Brain microvascular endothelial cell (primary cell): ENCODE data around the gene ZNF556.

Source experiments
- DNase-seq: peaks from one replicate; pipeline ENCODE4 v3.0.0-alpha.2; 2020
- H3K27ac ChIP-seq: fragments of 250-450 bp; sonication (Bioruptor Pico); 2 replicates; pipeline ENCODE4 v1.5.1; 2020; ENCODE audit warnings: mild to moderate bottlenecking, moderate library complexity
- H3K27me3 ChIP-seq: fragments of 250-450 bp; sonication (Bioruptor Pico); replicated peaks from 2 replicates; pipeline ENCODE4 v1.5.1; 2020; ENCODE audit warnings: mild to moderate bottlenecking
- H3K36me3 ChIP-seq: fragments of 250-450 bp; sonication (Bioruptor Pico); replicated peaks from 2 replicates; pipeline ENCODE4 v1.5.1; 2020; ENCODE audit warnings: mild to moderate bottlenecking
- H3K4me3 ChIP-seq: 2 replicates; pipeline ENCODE4 v1.5.1; 2011; ENCODE audit warnings: low read depth, mild to moderate bottlenecking, control low read depth, low read length, moderate library complexity
- CTCF ChIP-seq: IDR thresholded peaks from 2 replicates; pipeline ENCODE4 v1.5.1; 2011; ENCODE audit warnings: low read depth, mild to moderate bottlenecking, moderate library complexity, low read length, control low read depth, inconsistent platforms; ENCODE audit errors: missing control alignments
- in situ Hi-C: cut with HindIII; loops from 2 replicates; pipeline ENCODE4 v1.10.0; 2017; ENCODE audit warnings: low sequenced_read_pairs, low pct_ligation_motif_present

The ZNF556 gene

GRCh38 chr19:2923510-2923909, 56.4 kb downstream of the ZNF556 start:
- H3K27me3 ChIP-seq, result no peaks in the 10 kb centered on the region
- in situ Hi-C loops, result no loop called here

GRCh38 chr19:2926341-2927031, 59.4 kb downstream of the ZNF556 start:
- Histone ChIP-seq H3K27me3 (no peaks in the 10 kb centered on the region), H3K27ac (no peak overlapping the region), H3K4me3 (no peak overlapping the region), H3K36me3 (peaks cover 2% of the 10 kb centered on the region)
- in situ Hi-C loops, result no loop called here
- DNase-seq, result no peak
- no peak for TF ChIP-seq CTCF

More at GRCh38 chr19:2923510-2923909, 56.4 kb downstream of the ZNF556 start:
- no peak for DNase-seq
- peaks cover 6% of the 10 kb centered on the region for H3K36me3 ChIP-seq
- H3K27ac ChIP-seq, result no peak overlapping the region
- no peak for TF ChIP-seq CTCF
- no peak overlapping the region for H3K4me3 ChIP-seq

GRCh38 chr19:2927032-2927430, 59.9 kb downstream of the ZNF556 start:
- peaks cover 2% of the 10 kb centered on the region for H3K36me3 ChIP-seq
- no peak overlapping the region for H3K27ac ChIP-seq
- no peak for TF ChIP-seq CTCF
- DNase-seq, result no peak
- H3K4me3 ChIP-seq, result no peak overlapping the region
- no peaks in the 10 kb centered on the region for H3K27me3 ChIP-seq
- in situ Hi-C loops, result no loop called here
